H1 (cell line): Measurements from ENCODE around the gene MCC. TPM values are rescaled to one million over a fixed set of nuclear protein-coding genes. Genes with fewer than 3 reads are reported as not detected.

Experiments used
- CBX8 ChIP-seq: fragments of 300-800, 300-1000 bp; sonication (generic); IDR thresholded peaks from 2 replicates; pipeline ENCODE4 v1.7.1; 2016; ENCODE audit warnings: low read depth, low read length, borderline replicate concordance
- CHD1 ChIP-seq: IDR thresholded peaks from 2 replicates; pipeline ENCODE4 v1.6.1; 2012; ENCODE audit warnings: low read depth, low read length, improper control_type of control experiment
- USF2 ChIP-seq: IDR thresholded peaks from 2 replicates; pipeline ENCODE4 v1.6.1; 2011; ENCODE audit warnings: low read length, improper control_type of control experiment
- polyA plus RNA-seq, 7 experiments: library from polyadenylated mRNA; depleted of rRNA in 3 of 7; stranded (reverse) in 5 of 7; unstranded in 2 of 7; fragments of >200 nt in 5 of 7; fragments of 200-250 nt in 2 of 7; gene quantifications; 1 replicate in 5 of 7; 2 replicates in 1 of 7; 4 replicates in 1 of 7; pipeline versions ENCODE4 v1.2.1 to v1.2.3, GENCODE V29; 2011 to 2013; ENCODE audit warnings: missing spikeins in 2 of 7, mixed read lengths in 2 of 7
- total RNA-seq: library from RNA; stranded (reverse); fragmentation: NEBNext Ultra II Directional; extraction: Animal tissue kit (Norgen Biotek cat#: 25700); gene quantifications from 2 replicates; pipeline ENCODE4 v1.2.1, GENCODE V29; 2021

MCC gene
- total and polyA plus RNA-seq, 2 of the 8 experiments (the other 6 are each of a cell fraction or from before 2014, with no cell fraction given): 2.6 to 18.3 TPM

GRCh38 chr5:113203916-113204315 is 284.3 kb downstream of the MCC start (continued):
- TF ChIP-seq USF2 (no peak), CBX8 (no peak), CHD1 (no peak)
- TF ChIP-seq, all 59 proteins: peak for 0
